GM12892 (cell line): ENCODE results near the gene LDLRAD3.

ENCODE experiments used
- POLR2A ChIP-seq: IDR thresholded peaks from 2 replicates; pipeline ENCODE4 v1.6.1; 2011; ENCODE audit warnings: low read depth, low read length, control low read depth
- POLR2AphosphoS5 ChIP-seq: IDR thresholded peaks from 2 replicates; pipeline ENCODE4 v1.6.1; 2011; ENCODE audit warnings: low read depth, low read length, control low read depth
- TAF1 ChIP-seq: IDR thresholded peaks from 2 replicates; pipeline ENCODE4 v1.6.1; 2011; ENCODE audit warnings: low read depth, mild to moderate bottlenecking, control low read depth, low read length, borderline replicate concordance

- no peak for TF ChIP-seq POLR2A
- no peak for TF ChIP-seq TAF1
- TF ChIP-seq POLR2AphosphoS5, result no peak
Measured at GRCh38 chr11:35947437-35947836, 3.6 kb downstream of the LDLRAD3 start.
